ENCODE measurements around the gene USP40. TPM values are rescaled to one million over a fixed set of nuclear protein-coding genes. Genes with fewer than 3 reads are reported as not detected.

The USP40 gene
- total RNA-seq, 1 experiment from 2014 or later: 34.9 TPM

GRCh38 chr2:233442028-233442310 is 124.6 kb downstream of the USP40 start (continued):
- TF ChIP-seq, protein P1, sequence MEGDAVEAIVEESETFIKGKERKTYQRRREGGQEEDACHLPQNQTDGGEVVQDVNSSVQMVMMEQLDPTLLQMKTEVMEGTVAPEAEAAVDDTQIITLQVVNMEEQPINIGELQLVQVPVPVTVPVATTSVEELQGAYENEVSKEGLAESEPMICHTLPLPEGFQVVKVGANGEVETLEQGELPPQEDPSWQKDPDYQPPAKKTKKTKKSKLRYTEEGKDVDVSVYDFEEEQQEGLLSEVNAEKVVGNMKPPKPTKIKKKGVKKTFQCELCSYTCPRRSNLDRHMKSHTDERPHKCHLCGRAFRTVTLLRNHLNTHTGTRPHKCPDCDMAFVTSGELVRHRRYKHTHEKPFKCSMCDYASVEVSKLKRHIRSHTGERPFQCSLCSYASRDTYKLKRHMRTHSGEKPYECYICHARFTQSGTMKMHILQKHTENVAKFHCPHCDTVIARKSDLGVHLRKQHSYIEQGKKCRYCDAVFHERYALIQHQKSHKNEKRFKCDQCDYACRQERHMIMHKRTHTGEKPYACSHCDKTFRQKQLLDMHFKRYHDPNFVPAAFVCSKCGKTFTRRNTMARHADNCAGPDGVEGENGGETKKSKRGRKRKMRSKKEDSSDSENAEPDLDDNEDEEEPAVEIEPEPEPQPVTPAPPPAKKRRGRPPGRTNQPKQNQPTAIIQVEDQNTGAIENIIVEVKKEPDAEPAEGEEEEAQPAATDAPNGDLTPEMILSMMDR (IDR thresholded peaks at IDR 0.05 in 2 of 3, conservative IDR thresholded peaks at IDR 0.05 in 1 of 3; ENCODE audit: borderline replicate concordance in 1 of 3, insufficient read depth in 1 of 3, low read depth in 2 of 3, low read length in 2 of 3): no peak
- TF ChIP-seq SRF (IDR thresholded peaks at IDR 0.05; ENCODE audit: low read depth): no peak
- no peak for TF ChIP-seq EZH2 (IDR thresholded peaks at IDR 0.05)
- no peak for TF ChIP-seq JUND (IDR thresholded peaks at IDR 0.05)
- no peak for TF ChIP-seq CBX3 (IDR thresholded peaks at IDR 0.05; ENCODE audit: low read depth)
- no peak for TF ChIP-seq ZNF274 (IDR thresholded peaks at IDR 0.05; ENCODE audit: low read depth, low read length)

DNA sequence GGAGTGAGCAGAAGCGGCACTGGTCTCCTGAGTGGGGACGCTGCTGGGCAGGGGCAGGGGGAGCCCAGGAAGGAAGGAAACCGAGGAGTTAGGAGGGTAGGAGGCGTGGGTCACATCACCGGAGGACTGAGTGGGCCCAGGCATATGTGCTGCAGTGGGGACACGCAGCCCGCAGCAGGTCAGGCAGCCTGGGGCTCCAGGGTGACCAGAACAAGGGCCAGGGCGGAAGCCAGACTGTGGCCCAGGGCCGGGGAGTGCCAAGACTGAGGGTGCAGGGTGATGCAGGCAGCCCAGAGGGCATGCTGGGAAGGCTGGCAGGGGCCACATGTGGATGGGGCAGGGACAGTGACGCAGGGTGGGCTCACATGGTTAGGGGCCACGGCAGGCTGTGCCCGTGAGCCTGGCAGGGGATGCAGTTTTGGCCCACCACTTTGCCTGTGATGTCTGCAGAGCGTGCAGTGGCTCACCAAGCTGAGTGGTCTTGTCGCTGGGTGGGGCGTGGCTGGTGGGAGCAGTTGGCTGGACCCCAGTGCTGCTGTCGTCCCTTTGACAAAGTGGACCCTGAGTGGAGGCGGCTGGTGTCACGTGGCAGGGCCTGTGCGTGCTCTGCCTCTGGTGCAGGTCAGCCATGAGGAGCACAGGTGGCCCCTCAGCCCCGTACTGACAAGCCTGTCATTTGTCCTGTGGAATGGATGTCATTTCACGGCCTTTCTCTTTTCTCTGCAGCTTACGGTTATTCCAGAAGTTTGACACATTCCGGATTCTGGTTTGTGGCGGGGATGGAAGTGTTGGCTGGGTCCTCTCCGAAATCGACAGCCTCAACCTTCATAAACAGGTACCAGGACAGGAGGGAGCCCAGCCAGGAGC is 125.2 kb downstream of the USP40 start:
- no peak for TF ChIP-seq TCF7L2 (IDR thresholded peaks at IDR 0.05; ENCODE audit: borderline replicate concordance, extremely low read depth, insufficient read depth, insufficient read length)
- TF ChIP-seq, protein P2, sequence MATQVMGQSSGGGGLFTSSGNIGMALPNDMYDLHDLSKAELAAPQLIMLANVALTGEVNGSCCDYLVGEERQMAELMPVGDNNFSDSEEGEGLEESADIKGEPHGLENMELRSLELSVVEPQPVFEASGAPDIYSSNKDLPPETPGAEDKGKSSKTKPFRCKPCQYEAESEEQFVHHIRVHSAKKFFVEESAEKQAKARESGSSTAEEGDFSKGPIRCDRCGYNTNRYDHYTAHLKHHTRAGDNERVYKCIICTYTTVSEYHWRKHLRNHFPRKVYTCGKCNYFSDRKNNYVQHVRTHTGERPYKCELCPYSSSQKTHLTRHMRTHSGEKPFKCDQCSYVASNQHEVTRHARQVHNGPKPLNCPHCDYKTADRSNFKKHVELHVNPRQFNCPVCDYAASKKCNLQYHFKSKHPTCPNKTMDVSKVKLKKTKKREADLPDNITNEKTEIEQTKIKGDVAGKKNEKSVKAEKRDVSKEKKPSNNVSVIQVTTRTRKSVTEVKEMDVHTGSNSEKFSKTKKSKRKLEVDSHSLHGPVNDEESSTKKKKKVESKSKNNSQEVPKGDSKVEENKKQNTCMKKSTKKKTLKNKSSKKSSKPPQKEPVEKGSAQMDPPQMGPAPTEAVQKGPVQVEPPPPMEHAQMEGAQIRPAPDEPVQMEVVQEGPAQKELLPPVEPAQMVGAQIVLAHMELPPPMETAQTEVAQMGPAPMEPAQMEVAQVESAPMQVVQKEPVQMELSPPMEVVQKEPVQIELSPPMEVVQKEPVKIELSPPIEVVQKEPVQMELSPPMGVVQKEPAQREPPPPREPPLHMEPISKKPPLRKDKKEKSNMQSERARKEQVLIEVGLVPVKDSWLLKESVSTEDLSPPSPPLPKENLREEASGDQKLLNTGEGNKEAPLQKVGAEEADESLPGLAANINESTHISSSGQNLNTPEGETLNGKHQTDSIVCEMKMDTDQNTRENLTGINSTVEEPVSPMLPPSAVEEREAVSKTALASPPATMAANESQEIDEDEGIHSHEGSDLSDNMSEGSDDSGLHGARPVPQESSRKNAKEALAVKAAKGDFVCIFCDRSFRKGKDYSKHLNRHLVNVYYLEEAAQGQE (IDR thresholded peaks at IDR 0.05; ENCODE audit: low read depth): no peak
- no peak for TF ChIP-seq SP1 (IDR thresholded peaks at IDR 0.05; ENCODE audit: low read depth)
- TF ChIP-seq EGR1 (IDR thresholded peaks at IDR 0.05; ENCODE audit: low read depth): no peak
- TF ChIP-seq JUND (IDR thresholded peaks at IDR 0.05): no peak
- no peak for TF ChIP-seq EZH2phosphoT487 (IDR thresholded peaks at IDR 0.05; ENCODE audit: borderline replicate concordance)
- no peak for TF ChIP-seq SRF (IDR thresholded peaks at IDR 0.05; ENCODE audit: low read depth)
- no peak for TF ChIP-seq POLR2A (IDR thresholded peaks at IDR 0.05; ENCODE audit: borderline replicate concordance, extremely low read depth, insufficient read depth, insufficient read length)
- Histone ChIP-seq H3K27me3 (ENCODE audit: insufficient read depth, low read length) (no peaks in the 10 kb centered on the region), H3K4me1 (ENCODE audit: control insufficient read depth in 1 of 2, insufficient read depth in 2 of 2, low read length in 2 of 2) (no peaks in the 10 kb centered on the region), H3K9ac (ENCODE audit: low read length) (no peak overlapping the region), H3K27ac (ENCODE audit: low read depth, low read length) (no peak overlapping the region), H2AFZ (ENCODE audit: low read depth, low read length, poor library complexity, severe bottlenecking) (no peak overlapping the region), H3K36me3 (ENCODE audit: control insufficient read depth in 1 of 2, insufficient read depth in 2 of 2, low read length in 2 of 2) (peaks cover 15 to 23% of the 10 kb centered on the region in 2 experiments; a peak in 3 of 4 replicates), H3K9me2 (ENCODE audit: insufficient read depth) (no peaks in the 10 kb centered on the region), H3K9me3 (ENCODE audit: control insufficient read depth in 1 of 2, insufficient read depth in 1 of 2, low read depth in 1 of 2, low read length in 2 of 2) (no peaks in the 10 kb centered on the region), H3K4me2 (ENCODE audit: low read length) (no peak overlapping the region), H3K79me2 (ENCODE audit: insufficient read depth, low read length) (peaks cover 16% of the 10 kb centered on the region; the same call in 1 of the 2 replicates), H4K20me1 (ENCODE audit: insufficient read depth) (0 out of 2 replicates have a peak, but pooled peaks cover 6% of the 10 kb centered on the region), H3K4me3 (replicated peaks in 1 of 2; ENCODE audit: low read depth in 1 of 2, low read length in 2 of 2) (no peak overlapping the region)
- no TSS peak for BruUV-seq (replicated peaks)
- no peak for DNase-seq (ENCODE audit: low read depth, low spot score)
- ChIA-PET RAD21 (ENCODE audit: low non-redundant PET in 1 of 2, low total read pairs in 2 of 2, uncharacterized antibody in 2 of 2, unreplicated experiment in 2 of 2) (no interaction called here), CTCF (interaction anchor here (2.1 to 4.0 kb wide), 2 partner anchors 26 to 37 kb away, joined by 13 to 73 read pairs; no protein-coding TSS in a partner anchor), POLR2A (no interaction called here)
- intact Hi-C loops (cut with micrococcal nuclease): loop anchor here (2.0 to 10.0 kb wide), 3 partner anchors 91 to 837 kb away; no protein-coding TSS in a partner anchor
- no peak for ATAC-seq

Measured in HCT116 (cell line).